IMR-90 (cell line): Measurements from ENCODE around the gene YBEY. TPM values are rescaled to one million over a fixed set of nuclear protein-coding genes. Genes with fewer than 3 reads are reported as not detected.

Source experiments
- ATAC-seq: fragments of 200-7000 bp; cut with Tn5 transposase; 2 replicates; pipeline ENCODE4 v1.9.1; 2020; ENCODE audit warnings: low read depth, mild to moderate bottlenecking, moderate library complexity
- BruUV-seq: library from RNA; stranded (reverse); fragments of 400-500 nt; replicated peaks from 2 replicates; lab custom pipeline; 2021; lab: Mats Ljungman, UMichigan
- CTCF ChIA-PET: fragments of 300-600 bp; formaldehyde crosslinking; extraction: SDS; loops from one replicate; lab custom pipeline; 2021; ENCODE audit warnings: antibody characterized with exemption; lab: Yijun Ruan, JAX
- POLR2A ChIA-PET: fragments of 300-600 bp; sonication (Branson Sonifier 250); formaldehyde crosslinking; loops from one replicate; lab custom pipeline; 2022; ENCODE audit warnings: antibody characterized with exemption; ENCODE audit not compliant: unreplicated experiment; lab: Charles Lee
- DNase-seq: peaks from one replicate; pipeline ENCODE4 v3.0.0; 2013
- H2AFZ ChIP-seq: replicated peaks from 2 replicates; pipeline ENCODE3; 2013; ENCODE audit warnings: low read length, mild to moderate bottlenecking; ENCODE audit not compliant: poor library complexity
- H2AK5ac ChIP-seq: 2 replicates; pipeline ENCODE4 v1.6.1; 2013; ENCODE audit warnings: low read depth, low read length, inconsistent platforms
- H2AK9ac ChIP-seq: replicated peaks from 2 replicates; pipeline ENCODE3; 2013; ENCODE audit warnings: mild to moderate bottlenecking, low read depth, low read length, moderate library complexity; ENCODE audit not compliant: poor library complexity
- H2BK120ac ChIP-seq: 2 replicates; pipeline ENCODE4 v1.6.1; 2013; ENCODE audit warnings: low read depth, low read length, inconsistent platforms
- H2BK15ac ChIP-seq: 3 replicates; pipeline ENCODE4 v1.6.1; 2013; ENCODE audit warnings: low read depth, low read length, inconsistent platforms
- H2BK20ac ChIP-seq: 2 replicates; pipeline ENCODE4 v1.6.1; 2013; ENCODE audit warnings: low read depth, mild to moderate bottlenecking, inconsistent platforms, low read length, moderate library complexity
- H2BK5ac ChIP-seq: 2 replicates; pipeline ENCODE4 v1.6.1; 2013; ENCODE audit warnings: mild to moderate bottlenecking, low read depth, low read length, inconsistent platforms; ENCODE audit not compliant: poor library complexity, severe bottlenecking
- H3K14ac ChIP-seq: replicated peaks from 2 replicates; pipeline ENCODE4 v1.6.1; 2013; ENCODE audit warnings: low read depth, low read length, inconsistent platforms
- H3K18ac ChIP-seq: 2 replicates; pipeline ENCODE4 v1.6.1; 2013; ENCODE audit warnings: low read depth, low read length, control low read depth
- H3K23ac ChIP-seq: 2 replicates; pipeline ENCODE4 v1.6.1; 2013; ENCODE audit warnings: low read depth, low read length, inconsistent platforms
- H3K27ac ChIP-seq: 2 replicates; pipeline ENCODE4 v1.5.1; 2013; ENCODE audit warnings: mild to moderate bottlenecking, control low read depth, low read length; ENCODE audit not compliant: insufficient read depth
- H3K27me3 ChIP-seq: 2 replicates; pipeline ENCODE4 v1.6.1; 2013; ENCODE audit warnings: low read length; ENCODE audit not compliant: control insufficient read depth, insufficient read depth
- H3K36me3 ChIP-seq: 2 replicates; pipeline ENCODE4 v1.6.1; 2013; ENCODE audit warnings: low read length, mixed read lengths; ENCODE audit not compliant: control insufficient read depth, insufficient read depth
- H3K4ac ChIP-seq: 2 replicates; pipeline ENCODE4 v1.6.1; 2013; ENCODE audit warnings: low read depth, low read length, inconsistent platforms
- H3K4me1 ChIP-seq: 2 replicates; pipeline ENCODE4 v1.6.1; 2013; ENCODE audit warnings: low read length, mixed read lengths; ENCODE audit not compliant: control insufficient read depth, insufficient read depth
- H3K4me2 ChIP-seq: 2 replicates; pipeline ENCODE4 v1.6.1; 2013; ENCODE audit warnings: low read depth, mild to moderate bottlenecking, control low read depth, low read length, moderate library complexity
- H3K4me3 ChIP-seq: 2 replicates; pipeline ENCODE4 v1.5.1; 2013; ENCODE audit warnings: low read depth, mild to moderate bottlenecking, control low read depth, low read length, moderate library complexity; ENCODE audit not compliant: insufficient read depth
- H3K56ac ChIP-seq: 2 replicates; pipeline ENCODE4 v1.6.1; 2013; ENCODE audit warnings: low read length, inconsistent platforms; ENCODE audit not compliant: insufficient read depth; ENCODE audit errors: extremely low read depth
- H3K79me1 ChIP-seq, 2 experiments: 2 replicates each; pipeline ENCODE4 v1.6.1; 2013; ENCODE audit warnings: low read length in 2 of 2, inconsistent platforms in 1 of 2, low read depth in 1 of 2
- H3K9ac ChIP-seq: 2 replicates; pipeline ENCODE4 v1.6.1; 2013; ENCODE audit warnings: low read depth, low read length, control low read depth
- H3K9me1 ChIP-seq: 2 replicates; pipeline ENCODE4 v1.6.1; 2013; ENCODE audit warnings: low read length, inconsistent platforms; ENCODE audit not compliant: insufficient read depth
- H3K9me3 ChIP-seq: 2 replicates; pipeline ENCODE4 v1.6.1; 2013; ENCODE audit warnings: low read length; ENCODE audit not compliant: control insufficient read depth, insufficient read depth
- H4K20me1 ChIP-seq: 2 replicates; pipeline ENCODE4 v1.6.1; 2013; ENCODE audit warnings: low read length, inconsistent platforms; ENCODE audit not compliant: insufficient read depth
- H4K5ac ChIP-seq: 2 replicates; pipeline ENCODE4 v1.6.1; 2013; ENCODE audit warnings: mild to moderate bottlenecking, low read depth, low read length, control low read depth
- H4K8ac ChIP-seq, 2 experiments: 2 replicates each; pipeline ENCODE4 v1.6.1; 2013; ENCODE audit warnings: low read depth in 2 of 2, low read length in 2 of 2, control low read depth in 1 of 2, inconsistent platforms in 1 of 2
- H4K91ac ChIP-seq: 2 replicates; pipeline ENCODE4 v1.6.1; 2013; ENCODE audit warnings: low read depth, low read length, inconsistent platforms; ENCODE audit not compliant: insufficient read depth
- BHLHE40 ChIP-seq: fragments of 150-350 bp; IDR thresholded peaks from 2 replicates; pipeline ENCODE4 v1.6.1; 2016; ENCODE audit warnings: mild to moderate bottlenecking, low read depth, low read length
- CEBPB ChIP-seq: IDR thresholded peaks from 2 replicates; pipeline ENCODE4 v1.6.1; 2012; ENCODE audit warnings: low read depth, low read length, improper control_type of control experiment
- CHD1 ChIP-seq: IDR thresholded peaks from 2 replicates; pipeline ENCODE4 v1.6.1; 2012; ENCODE audit warnings: low read depth, low read length, improper control_type of control experiment
- FOS ChIP-seq: fragments of 150-350 bp; IDR thresholded peaks from 2 replicates; pipeline ENCODE4 v1.6.1; 2016; ENCODE audit warnings: low read depth, low read length
- MAFK ChIP-seq: IDR thresholded peaks from 2 replicates; pipeline ENCODE4 v1.6.1; 2012; ENCODE audit warnings: low read depth, low read length, improper control_type of control experiment
- MAZ ChIP-seq: IDR thresholded peaks from 2 replicates; pipeline ENCODE4 v1.6.1; 2012; ENCODE audit warnings: low read depth, mild to moderate bottlenecking, low read length, improper control_type of control experiment, moderate library complexity, borderline replicate concordance
- MXI1 ChIP-seq: IDR thresholded peaks from 2 replicates; pipeline ENCODE4 v1.6.1; 2012; ENCODE audit warnings: low read depth, mild to moderate bottlenecking, low read length, moderate library complexity, borderline replicate concordance
- NFE2L2 ChIP-seq: fragments of 150-350 bp; IDR thresholded peaks from 2 replicates; pipeline ENCODE4 v1.6.1; 2016; ENCODE audit warnings: low read depth, mild to moderate bottlenecking, low read length
- RAD21 ChIP-seq: IDR thresholded peaks from 2 replicates; pipeline ENCODE4 v1.6.1; 2012; ENCODE audit warnings: low read length, improper control_type of control experiment
- RCOR1 ChIP-seq: IDR thresholded peaks from 2 replicates; pipeline ENCODE4 v1.6.1; 2012; ENCODE audit warnings: mild to moderate bottlenecking, low read length, improper control_type of control experiment; ENCODE audit not compliant: insufficient replicate concordance
- RFX5 ChIP-seq: IDR thresholded peaks from 2 replicates; pipeline ENCODE4 v1.8.0; 2012; ENCODE audit warnings: low read depth, mild to moderate bottlenecking, low read length, moderate library complexity
- SMC3 ChIP-seq: fragments of 150-350 bp; IDR thresholded peaks from 2 replicates; pipeline ENCODE4 v1.6.1; 2016; ENCODE audit warnings: low read depth, mild to moderate bottlenecking, antibody characterized with exemption, low read length, moderate library complexity
- WGBS, 2 experiments: methylation state at CpG; one replicate each; pipeline versions ENCODE4 v1.1.5 to v1.1.7; 2013; ENCODE audit warnings: missing lambda C conversion rate in 2 of 2; ENCODE audit not compliant: insufficient read length in 1 of 2; ENCODE audit errors: extremely low coverage in 2 of 2; 5-methylcytosine and 5-hydroxymethylcytosine counted together
- dilution Hi-C: fragments of 300-500 bp; cut with HindIII; formaldehyde crosslinking; loops from one replicate; pipeline ENCODE4 v1.14.3; 2018; ENCODE audit warnings: low sequenced_read_pairs; ENCODE audit not compliant: unreplicated experiment
- in situ Hi-C: fragments of 300-500 bp; cut with MboI; formaldehyde crosslinking; loops from 3 replicates; pipeline ENCODE4 v1.14.3; 2019; ENCODE audit warnings: low sequenced_read_pairs, inconsistent platforms, mixed read lengths
- intact Hi-C: fragments of 100-400 bp; cut with micrococcal nuclease; formaldehyde crosslinking; loops from 2 replicates; pipeline ENCODE4 v1.10.0; 2022
- polyA plus RNA-seq, 3 experiments: library from polyadenylated mRNA; depleted of rRNA; stranded (reverse); fragments of >200 nt; gene quantifications; 2 replicates each; pipeline ENCODE4 v1.2.3, GENCODE V29; 2012; ENCODE audit warnings: low replicate concordance in 1 of 3
- total RNA-seq: library from RNA; depleted of rRNA; stranded (reverse); fragments of >200 nt; gene quantifications from 2 replicates; pipeline ENCODE4 v1.2.3, GENCODE V29; 2012
- TF ChIP-seq, protein P1 (sequence below): fragments of 150-350 bp; IDR thresholded peaks from 2 replicates; pipeline ENCODE4 v1.6.1; 2017; ENCODE audit warnings: mild to moderate bottlenecking, antibody characterized with exemption, low read length, low read depth
- TF ChIP-seq, protein P2 (sequence below): fragments of 150-350 bp; IDR thresholded peaks from 2 replicates; pipeline ENCODE4 v1.6.1; 2016; ENCODE audit warnings: low read depth, mild to moderate bottlenecking, low read length, moderate library complexity, borderline replicate concordance
- TF ChIP-seq, protein P3 (sequence below): conservative IDR thresholded peaks from 2 replicates; pipeline ENCODE4 v1.5.1; 2012; ENCODE audit warnings: mild to moderate bottlenecking, low read depth, low read length, improper control_type of control experiment

The YBEY gene
- total and polyA plus RNA-seq, 2 of the 4 experiments (the other 2 are of a cell fraction), result 5.9 to 26.2 TPM

DNA sequence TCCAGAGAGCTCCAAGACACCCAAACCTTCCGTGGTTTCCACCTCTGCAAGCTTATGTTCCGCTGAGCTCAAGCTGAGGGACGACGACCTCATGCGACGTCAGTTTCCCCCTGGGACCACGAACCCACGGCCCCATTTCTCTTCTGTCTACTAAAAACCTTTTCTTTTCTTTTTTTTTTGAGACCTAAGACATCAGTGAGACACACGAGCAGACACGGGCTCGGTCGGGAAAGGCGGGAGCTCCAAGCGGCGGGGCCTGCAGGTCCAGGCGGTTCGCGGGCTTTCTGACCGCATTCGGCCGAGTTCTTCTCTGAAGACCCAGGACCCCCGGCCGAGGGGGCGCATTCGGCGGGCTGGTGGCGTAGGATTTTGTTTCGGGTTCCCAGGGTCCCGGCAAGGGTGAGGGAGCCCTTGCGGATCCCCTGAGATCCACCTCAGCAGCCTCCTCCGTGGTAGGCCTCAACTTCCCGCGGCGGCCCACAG is 37.1 kb downstream of the YBEY start:
- H4K91ac ChIP-seq, result peak overlapping the region; percentile 53
- H2BK120ac ChIP-seq, result no peak overlapping the region
- peak overlapping the region; percentile 77 for H3K23ac ChIP-seq
- H2BK15ac ChIP-seq, result no peak overlapping the region
- dilution Hi-C loops, result no loop called here
- H3K4me2 ChIP-seq, result peak overlapping the region; percentile 63
- in situ Hi-C loops, result no loop called here
- peak overlapping the region; percentile 93 for H2AFZ ChIP-seq
- no TSS peak for BruUV-seq
- WGBS, 2 experiments, result 1% methylated on average over 26 of the region's 34 CpGs; no CpG with 5 or more reads in 1 of the 2 experiments
- peak overlapping the region; percentile 57 for H2AK5ac ChIP-seq
- peak overlapping the region; percentile 19; the same call in 1 of the 2 replicates for H4K5ac ChIP-seq
- H3K9me3 ChIP-seq, result no peaks in the 10 kb centered on the region
- H3K27me3 ChIP-seq, result no peaks in the 10 kb centered on the region
- H3K9ac ChIP-seq, result peak overlapping the region; percentile 54
- peak overlapping the region; percentile 97 for H2AK9ac ChIP-seq
- H3K4me3 ChIP-seq, result peak overlapping the region; percentile 73
- no peak for TF ChIP-seq FOS
- TF ChIP-seq BHLHE40, result no peak
- TF ChIP-seq, protein P1, sequence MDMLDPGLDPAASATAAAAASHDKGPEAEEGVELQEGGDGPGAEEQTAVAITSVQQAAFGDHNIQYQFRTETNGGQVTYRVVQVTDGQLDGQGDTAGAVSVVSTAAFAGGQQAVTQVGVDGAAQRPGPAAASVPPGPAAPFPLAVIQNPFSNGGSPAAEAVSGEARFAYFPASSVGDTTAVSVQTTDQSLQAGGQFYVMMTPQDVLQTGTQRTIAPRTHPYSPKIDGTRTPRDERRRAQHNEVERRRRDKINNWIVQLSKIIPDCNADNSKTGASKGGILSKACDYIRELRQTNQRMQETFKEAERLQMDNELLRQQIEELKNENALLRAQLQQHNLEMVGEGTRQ, result no peak
- TF ChIP-seq RCOR1, result no peak
- no peak for TF ChIP-seq CEBPB
- TF ChIP-seq RFX5, result no peak
- TF ChIP-seq, protein P2, sequence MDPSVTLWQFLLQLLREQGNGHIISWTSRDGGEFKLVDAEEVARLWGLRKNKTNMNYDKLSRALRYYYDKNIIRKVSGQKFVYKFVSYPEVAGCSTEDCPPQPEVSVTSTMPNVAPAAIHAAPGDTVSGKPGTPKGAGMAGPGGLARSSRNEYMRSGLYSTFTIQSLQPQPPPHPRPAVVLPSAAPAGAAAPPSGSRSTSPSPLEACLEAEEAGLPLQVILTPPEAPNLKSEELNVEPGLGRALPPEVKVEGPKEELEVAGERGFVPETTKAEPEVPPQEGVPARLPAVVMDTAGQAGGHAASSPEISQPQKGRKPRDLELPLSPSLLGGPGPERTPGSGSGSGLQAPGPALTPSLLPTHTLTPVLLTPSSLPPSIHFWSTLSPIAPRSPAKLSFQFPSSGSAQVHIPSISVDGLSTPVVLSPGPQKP, result no peak
- TF ChIP-seq NFE2L2, result no peak
- no peak for TF ChIP-seq MAZ
- TF ChIP-seq, protein P3, sequence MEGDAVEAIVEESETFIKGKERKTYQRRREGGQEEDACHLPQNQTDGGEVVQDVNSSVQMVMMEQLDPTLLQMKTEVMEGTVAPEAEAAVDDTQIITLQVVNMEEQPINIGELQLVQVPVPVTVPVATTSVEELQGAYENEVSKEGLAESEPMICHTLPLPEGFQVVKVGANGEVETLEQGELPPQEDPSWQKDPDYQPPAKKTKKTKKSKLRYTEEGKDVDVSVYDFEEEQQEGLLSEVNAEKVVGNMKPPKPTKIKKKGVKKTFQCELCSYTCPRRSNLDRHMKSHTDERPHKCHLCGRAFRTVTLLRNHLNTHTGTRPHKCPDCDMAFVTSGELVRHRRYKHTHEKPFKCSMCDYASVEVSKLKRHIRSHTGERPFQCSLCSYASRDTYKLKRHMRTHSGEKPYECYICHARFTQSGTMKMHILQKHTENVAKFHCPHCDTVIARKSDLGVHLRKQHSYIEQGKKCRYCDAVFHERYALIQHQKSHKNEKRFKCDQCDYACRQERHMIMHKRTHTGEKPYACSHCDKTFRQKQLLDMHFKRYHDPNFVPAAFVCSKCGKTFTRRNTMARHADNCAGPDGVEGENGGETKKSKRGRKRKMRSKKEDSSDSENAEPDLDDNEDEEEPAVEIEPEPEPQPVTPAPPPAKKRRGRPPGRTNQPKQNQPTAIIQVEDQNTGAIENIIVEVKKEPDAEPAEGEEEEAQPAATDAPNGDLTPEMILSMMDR, result no peak
- TF ChIP-seq RAD21, result no peak
- no peak for TF ChIP-seq CHD1
- TF ChIP-seq SMC3, result no peak
- no peak for TF ChIP-seq MXI1
- no peak for TF ChIP-seq MAFK
- H4K8ac ChIP-seq, result peak overlapping the region; percentile 57 to 78; a peak in 3 of 4 replicates
- peaks cover 10% of the 10 kb centered on the region; the same call in 1 of the 2 replicates for H3K9me1 ChIP-seq
- POLR2A ChIA-PET, result no interaction called here
- peak overlapping the region; percentile 80 for H3K4ac ChIP-seq
- no peak for DNase-seq
- peaks cover 11% of the 10 kb centered on the region for H3K4me1 ChIP-seq
- ATAC-seq, result no peak
- intact Hi-C loops, result loop anchor here (10.0 kb wide), 1 partner anchor 348 kb away; no protein-coding TSS in a partner anchor
- no peak overlapping the region for H2BK20ac ChIP-seq
- H3K36me3 ChIP-seq, result peaks cover 2% of the 10 kb centered on the region
- H3K56ac ChIP-seq, result peak overlapping the region; percentile 69
- H3K18ac ChIP-seq, result no peak overlapping the region
- peaks cover 13% of the 10 kb centered on the region for H4K20me1 ChIP-seq
- peaks cover 25 to 61% of the 10 kb centered on the region in 2 experiments for H3K79me1 ChIP-seq
- CTCF ChIA-PET, result no interaction called here
- 0 out of 2 replicates have a peak overlapping the region, but pooled peaks have one; percentile 50 for H3K14ac ChIP-seq
- peak overlapping the region; percentile 44 for H2BK5ac ChIP-seq
- H3K27ac ChIP-seq, result peak overlapping the region; percentile 59; the same call in 1 of the 2 replicates
